ENCODE data around the gene PISD.

- TF ChIP-seq CTCF (IDR thresholded peaks at IDR 0.05 in 4 of 5, conservative IDR thresholded peaks at IDR 0.05 in 1 of 5) (no peak), POLR2A (IDR thresholded peaks at IDR 0.05) (no peak)
Observed at GRCh38 chr22:31682751-31683150, 20.7 kb upstream of the PISD start.
